Gastrocnemius medialis (tissue), 4 donors: ENCODE measurements around the gene PDE6A.
"Not testable (repeated sequence)": the region's sequence is repeated elsewhere in the genome, so short reads cannot be mapped to it uniquely, and the experiment has no call there.

ENCODE experiments used
- CTCF ChIP-seq, 5 experiments: fragments of 450-650 bp in 3 of 5; fragments of 200-600 bp in 2 of 5; sonication (generic) in 2 of 5; IDR thresholded peaks in 4 of 5; conservative IDR thresholded peaks in 1 of 5; 1 replicate in 4 of 5; 2 replicates in 1 of 5; pipeline ENCODE4 v1.5.1; 2016 to 2019; ENCODE audit warnings: antibody characterized with exemption in 5 of 5, mild to moderate bottlenecking in 3 of 5, moderate library complexity in 3 of 5
- POLR2A ChIP-seq, 2 donors: fragments of 450-650 bp; IDR thresholded peaks; one replicate each; pipeline ENCODE4 v1.6.1; 2017; ENCODE audit warnings: antibody characterized with exemption in 2 of 2, mild to moderate bottlenecking in 2 of 2, moderate library complexity in 2 of 2

- TF ChIP-seq POLR2A (IDR thresholded peaks at IDR 0.05); CTCF (IDR thresholded peaks at IDR 0.05 in 4 of 5, conservative IDR thresholded peaks at IDR 0.05 in 1 of 5): not testable (repeated sequence)
These were observed 62.0 kb downstream of the PDE6A start for GRCh38 chr5:149882633-149883032.
